HAP-1 (cell line): ENCODE data around the gene CCDC85B.
A peak's percentile ranks its signal among the peaks of the same experiment; 100 is the strongest.

Experiments
- DNase-seq, 2 experiments: peaks; one replicate each; pipeline ENCODE4 v3.0.0-alpha.2; 2016 to 2020; ENCODE audit warnings: low spot score in 2 of 2
- H3K27me3 ChIP-seq: fragments of 250-450 bp; sonication (Bioruptor Pico); 2 replicates; pipeline ENCODE4 v1.5.1; 2020; ENCODE audit warnings: low read depth, mild to moderate bottlenecking, moderate library complexity
- H3K36me3 ChIP-seq: fragments of 250-450 bp; sonication (Bioruptor Pico); replicated peaks from 2 replicates; pipeline ENCODE4 v1.5.1; 2020; ENCODE audit warnings: mild to moderate bottlenecking
- H3K4me1 ChIP-seq: fragments of 250-450 bp; sonication (Bioruptor Pico); 2 replicates; pipeline ENCODE4 v1.5.1; 2020; ENCODE audit warnings: mild to moderate bottlenecking
- H3K4me3 ChIP-seq: fragments of 250-450 bp; sonication (Bioruptor Pico); 2 replicates; pipeline ENCODE4 v1.5.1; 2020; ENCODE audit warnings: mild to moderate bottlenecking, moderate library complexity
- H3K9me3 ChIP-seq: fragments of 250-450 bp; sonication (Bioruptor Pico); 2 replicates; pipeline ENCODE4 v1.5.1; 2020; ENCODE audit warnings: mild to moderate bottlenecking, moderate library complexity
- in situ Hi-C: fragments of 300-500 bp; cut with MboI; formaldehyde crosslinking; loops from 3 replicates; pipeline ENCODE4 v1.14.3; 2020; ENCODE audit warnings: low sequenced_read_pairs, inconsistent platforms, mixed read lengths

The CCDC85B gene

DNA sequence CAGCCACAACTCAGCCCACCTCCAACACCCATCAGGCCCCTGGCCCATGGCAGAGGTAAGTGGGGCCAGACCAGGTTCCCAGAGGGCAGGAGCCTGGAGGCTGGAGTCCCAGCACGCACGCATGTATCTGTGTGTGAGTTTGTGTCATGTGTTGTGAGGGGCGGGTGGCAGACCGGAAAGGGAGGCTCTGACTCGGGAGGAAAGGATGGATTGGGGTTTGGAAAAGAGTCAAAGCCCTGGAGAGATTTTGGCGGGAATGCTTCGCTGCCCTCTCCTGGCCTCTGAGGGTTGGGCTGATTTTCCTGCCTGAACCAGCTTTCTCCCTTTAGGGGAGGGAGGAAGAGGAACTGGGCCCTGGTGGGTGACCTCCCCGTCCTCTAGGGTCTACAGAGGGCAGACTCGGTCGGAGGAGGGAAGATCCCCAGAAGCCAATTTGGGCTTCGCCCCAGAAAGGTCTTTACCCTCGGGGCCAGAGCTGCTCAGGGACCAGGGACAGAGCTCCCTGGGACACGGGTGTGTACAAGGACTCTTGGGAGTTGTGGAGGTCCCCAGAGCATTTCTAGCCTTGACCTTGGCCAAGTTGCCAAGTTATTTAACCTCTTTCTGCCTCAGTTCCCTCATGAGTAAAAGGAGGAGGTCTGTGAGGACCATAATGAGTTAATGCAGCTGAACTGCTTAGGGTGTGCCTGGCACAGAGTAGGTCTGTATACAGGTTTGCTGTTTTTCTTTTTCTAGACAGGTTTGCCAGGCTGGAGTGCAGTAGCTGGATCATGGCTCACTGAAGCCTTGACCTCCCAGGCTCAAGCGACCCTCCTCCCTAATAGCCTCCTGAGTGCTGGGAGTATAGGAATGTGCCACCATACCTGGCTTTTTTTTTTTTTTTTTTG lies 21.5 kb downstream of the CCDC85B start:
- Histone ChIP-seq H3K9me3 (no peaks in the 10 kb centered on the region), H3K27me3 (no peaks in the 10 kb centered on the region), H3K4me1 (peaks cover 7% of the 10 kb centered on the region), H3K4me3 (no peak overlapping the region), H3K36me3 (no peaks in the 10 kb centered on the region)
- peak; percentile 27 to 70 for DNase-seq
- in situ Hi-C loops: no loop called here

DNA sequence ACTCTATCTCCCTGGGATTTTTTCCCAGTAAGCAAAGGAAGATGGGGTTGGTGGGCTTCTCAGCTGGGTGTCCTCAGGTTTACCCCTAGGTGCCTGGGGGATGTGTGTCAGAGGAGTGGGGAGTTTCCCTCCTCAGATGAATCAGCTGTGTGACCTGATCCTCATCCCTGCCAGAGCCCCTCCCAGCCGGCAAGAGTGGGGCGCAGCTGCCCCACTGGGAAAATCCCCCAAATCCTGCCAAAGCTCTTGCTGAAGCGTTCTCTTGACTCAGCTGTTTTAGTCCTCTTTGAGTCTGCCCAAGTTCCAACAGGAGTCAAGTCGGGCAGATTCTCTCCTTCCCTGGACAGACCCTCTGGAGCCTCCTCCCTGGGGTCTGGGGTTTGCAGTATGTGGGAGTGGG lies 22.4 kb downstream of the CCDC85B start:
- no peaks in the 10 kb centered on the region for H3K27me3 ChIP-seq
- no peak overlapping the region for H3K4me3 ChIP-seq
- peaks cover 7% of the 10 kb centered on the region for H3K4me1 ChIP-seq
- no peaks in the 10 kb centered on the region for H3K9me3 ChIP-seq
- in situ Hi-C loops: no loop called here
- no peak for DNase-seq
- peaks cover 3% of the 10 kb centered on the region for H3K36me3 ChIP-seq

DNA sequence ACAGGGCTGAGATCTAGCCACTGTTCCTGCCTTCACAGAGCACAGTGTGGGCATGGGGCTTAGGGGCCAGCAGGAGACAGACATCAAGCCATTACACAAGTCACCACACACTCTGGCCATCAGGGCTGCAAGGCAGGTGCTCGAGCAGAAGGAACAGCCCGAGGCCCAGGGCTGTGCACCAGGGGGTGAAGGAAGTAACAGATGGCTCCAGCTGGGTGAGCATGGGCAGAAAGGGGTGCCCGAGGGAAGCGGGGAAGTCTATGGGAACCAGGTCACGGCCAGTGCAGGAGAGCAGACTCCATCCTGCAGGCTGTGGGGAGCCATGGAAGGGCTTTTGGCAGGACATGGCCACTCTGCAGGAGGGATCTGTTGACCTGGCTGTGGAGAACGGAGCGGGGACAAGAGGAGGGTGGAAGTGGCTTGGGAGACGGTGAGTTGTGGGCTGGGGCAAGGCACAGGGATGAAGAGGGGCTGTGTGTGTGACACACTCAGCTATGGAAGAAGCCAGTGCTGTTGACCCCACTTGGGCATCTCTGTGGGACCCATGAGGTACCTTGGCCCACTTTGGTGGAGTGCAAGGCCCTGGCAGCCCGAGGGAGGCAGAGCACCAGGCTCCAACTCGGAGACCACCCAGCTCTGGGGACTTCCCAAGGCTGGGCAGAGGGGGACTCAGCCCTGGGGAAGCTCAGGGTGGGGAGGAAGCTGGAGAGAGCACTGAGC lies 24.8 kb downstream of the CCDC85B start:
- in situ Hi-C loops: no loop called here
- Histone ChIP-seq H3K36me3 (peaks cover 6% of the 10 kb centered on the region), H3K27me3 (no peaks in the 10 kb centered on the region), H3K4me1 (peaks cover 10% of the 10 kb centered on the region), H3K9me3 (no peaks in the 10 kb centered on the region), H3K4me3 (no peak overlapping the region)
- DNase-seq: no peak

GRCh38 chr11:65915821-65916251 lies 25.4 kb downstream of the CCDC85B start:
- Histone ChIP-seq H3K4me1 (peaks cover 10% of the 10 kb centered on the region), H3K27me3 (no peaks in the 10 kb centered on the region), H3K4me3 (no peak overlapping the region), H3K36me3 (peaks cover 10% of the 10 kb centered on the region), H3K9me3 (no peaks in the 10 kb centered on the region)
- no peak for DNase-seq
- in situ Hi-C loops: no loop called here

DNA sequence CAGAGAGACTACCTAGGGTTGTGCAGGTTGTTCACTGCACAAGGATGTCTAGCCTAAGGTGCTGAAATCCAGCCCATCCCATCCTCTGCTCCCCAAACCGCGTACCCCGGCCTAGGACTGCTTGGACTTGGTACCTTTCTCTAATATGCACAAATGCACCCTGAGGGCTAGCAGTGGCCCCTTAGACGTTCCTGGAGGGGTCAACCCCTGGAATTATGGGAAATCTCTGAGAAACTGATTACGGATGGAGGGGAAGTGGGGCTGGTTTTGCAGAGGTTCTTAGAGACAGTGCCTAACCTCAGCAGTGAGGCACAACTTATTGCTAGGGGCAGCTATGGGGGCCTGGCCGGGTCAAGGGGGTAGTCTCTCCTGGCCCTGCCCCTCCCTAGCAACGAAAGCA lies 25.9 kb downstream of the CCDC85B start:
- Histone ChIP-seq H3K27me3 (no peaks in the 10 kb centered on the region), H3K4me3 (no peak overlapping the region), H3K9me3 (no peaks in the 10 kb centered on the region), H3K4me1 (peaks cover 10% of the 10 kb centered on the region), H3K36me3 (peaks cover 10% of the 10 kb centered on the region)
- DNase-seq: no peak
- in situ Hi-C loops: no loop called here

DNA sequence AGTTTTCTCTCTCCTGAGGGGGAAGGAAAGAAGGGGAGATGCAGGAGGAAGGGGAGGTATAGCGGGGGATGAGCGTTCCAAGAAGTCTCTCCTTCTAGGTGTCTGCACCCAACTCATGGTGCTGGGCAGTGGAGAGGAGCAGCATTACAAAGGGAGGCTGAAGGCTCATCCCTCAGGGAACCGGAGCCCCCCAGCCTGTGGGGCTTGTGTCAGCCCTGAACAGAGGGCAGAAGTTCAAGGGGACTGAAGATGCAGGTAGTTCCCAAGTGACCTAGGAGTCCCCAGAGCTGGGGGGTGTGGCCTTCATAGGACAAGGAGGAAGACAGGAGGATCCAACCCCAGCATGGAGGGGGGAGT lies 26.6 kb downstream of the CCDC85B start:
- no peaks in the 10 kb centered on the region for H3K9me3 ChIP-seq
- no peak for DNase-seq
- no peaks in the 10 kb centered on the region for H3K27me3 ChIP-seq
- in situ Hi-C loops: no loop called here
- H3K4me3 ChIP-seq: no peak overlapping the region
- peaks cover 3% of the 10 kb centered on the region for H3K4me1 ChIP-seq
- H3K36me3 ChIP-seq: peaks cover 10% of the 10 kb centered on the region

GRCh38 chr11:65917434-65918210 lies 27.1 kb downstream of the CCDC85B start:
- DNase-seq: no peak

GRCh38 chr11:65918211-65919140 lies 28.0 kb downstream of the CCDC85B start, which contains the start of gene C11orf68:
C11orf68 (minus strand) TSS chr11:65919062; CDS start chr11:65919031, 31 bp downstream.
- no peak for DNase-seq
- H3K9me3 ChIP-seq: no peaks in the 10 kb centered on the region
- H3K36me3 ChIP-seq: peaks cover 15% of the 10 kb centered on the region
- peak within 1 kb of the TSS; percentile 80 for H3K4me3 ChIP-seq
- H3K27me3 ChIP-seq: no peaks in the 10 kb centered on the region
- peaks cover 3% of the 10 kb centered on the region for H3K4me1 ChIP-seq
- in situ Hi-C loops: no loop called here

More at GRCh38 chr11:65917434-65918210, 27.1 kb downstream of the CCDC85B start:
- Histone ChIP-seq H3K4me3 (peak overlapping the region; percentile 80), H3K36me3 (peaks cover 11% of the 10 kb centered on the region), H3K27me3 (no peaks in the 10 kb centered on the region), H3K4me1 (peaks cover 3% of the 10 kb centered on the region), H3K9me3 (no peaks in the 10 kb centered on the region)
- in situ Hi-C loops: no loop called here

DNA sequence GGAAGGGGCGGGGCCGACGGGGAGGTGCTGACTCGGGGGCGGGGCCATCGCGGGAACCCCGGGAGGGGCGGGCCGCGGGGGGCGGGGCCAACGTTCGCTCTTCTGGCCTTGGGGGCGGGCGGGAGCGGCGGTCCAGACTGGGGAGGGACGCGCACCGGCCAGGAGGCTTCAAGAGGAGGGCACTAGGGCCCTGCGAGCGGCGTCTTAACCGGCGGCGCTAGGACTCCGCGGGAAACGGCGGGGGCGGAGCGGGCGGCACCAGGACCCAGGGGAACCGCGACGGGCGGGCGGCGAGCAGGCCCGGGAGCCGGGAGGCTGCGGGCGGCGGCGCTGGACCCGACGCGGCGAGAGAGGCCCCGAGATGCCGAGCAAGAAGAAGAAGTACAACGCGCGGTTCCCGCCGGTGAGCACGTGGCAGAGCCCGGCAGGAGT lies 28.7 kb downstream of the CCDC85B start, which contains the start of gene DRAP1:
TSS of gene DRAP1 (plus strand) at position 286 of the 432 bp plus-strand sequence. CDS start at position 362, 76 bp downstream.
- Histone ChIP-seq H3K36me3 (peaks cover 15% of the 10 kb centered on the region), H3K27me3 (no peaks in the 10 kb centered on the region), H3K4me3 (peak within 1 kb of the TSS; percentile 80), H3K9me3 (no peaks in the 10 kb centered on the region), H3K4me1 (peaks cover 3% of the 10 kb centered on the region)
- in situ Hi-C loops: no loop called here
- DNase-seq: peak; percentile 97 to 99

DNA sequence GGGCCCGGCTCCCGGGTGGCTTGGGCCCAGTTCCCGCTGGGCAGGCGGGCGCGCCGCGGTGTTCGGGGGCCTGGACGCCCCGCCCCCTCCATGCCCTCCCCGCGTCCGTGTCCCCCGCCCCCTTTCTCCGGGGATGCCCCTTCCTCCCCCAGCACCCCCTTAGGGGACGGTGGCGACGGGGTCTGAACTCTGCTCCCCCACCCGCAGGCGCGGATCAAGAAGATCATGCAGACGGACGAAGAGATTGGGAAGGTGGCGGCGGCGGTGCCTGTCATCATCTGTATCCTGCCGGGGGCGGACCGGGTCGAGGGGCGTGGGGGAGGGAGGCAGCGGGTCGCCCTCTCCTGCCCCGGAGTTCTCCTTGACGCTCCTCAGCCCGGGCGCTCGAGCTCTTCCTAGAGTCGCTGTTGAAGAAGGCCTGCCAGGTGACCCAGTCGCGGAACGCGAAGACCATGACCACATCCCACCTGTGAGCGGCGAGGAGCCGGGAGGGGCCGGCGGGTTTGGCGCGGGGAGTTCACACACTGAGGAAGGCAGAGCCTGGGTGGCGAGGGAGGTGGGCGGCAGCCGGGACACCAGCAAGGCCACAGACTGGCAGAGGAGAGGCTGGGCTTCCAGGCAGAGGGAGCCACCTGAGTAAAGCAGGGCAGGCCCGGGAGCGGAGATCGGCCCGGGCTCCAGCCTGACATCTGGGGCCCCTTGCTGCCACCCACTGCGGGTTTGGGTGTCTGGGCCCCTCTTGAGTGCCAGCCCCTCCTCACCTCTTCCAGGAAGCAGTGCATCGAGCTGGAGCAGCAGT lies 29.3 kb downstream of the CCDC85B start:
- H3K27me3 ChIP-seq: no peaks in the 10 kb centered on the region
- in situ Hi-C loops: no loop called here
- H3K4me1 ChIP-seq: peaks cover 3% of the 10 kb centered on the region
- no peaks in the 10 kb centered on the region for H3K9me3 ChIP-seq
- peak in 1 of 2 experiments; percentile 62 for DNase-seq
- H3K4me3 ChIP-seq: peak overlapping the region; percentile 64
- peaks cover 15% of the 10 kb centered on the region for H3K36me3 ChIP-seq

DNA sequence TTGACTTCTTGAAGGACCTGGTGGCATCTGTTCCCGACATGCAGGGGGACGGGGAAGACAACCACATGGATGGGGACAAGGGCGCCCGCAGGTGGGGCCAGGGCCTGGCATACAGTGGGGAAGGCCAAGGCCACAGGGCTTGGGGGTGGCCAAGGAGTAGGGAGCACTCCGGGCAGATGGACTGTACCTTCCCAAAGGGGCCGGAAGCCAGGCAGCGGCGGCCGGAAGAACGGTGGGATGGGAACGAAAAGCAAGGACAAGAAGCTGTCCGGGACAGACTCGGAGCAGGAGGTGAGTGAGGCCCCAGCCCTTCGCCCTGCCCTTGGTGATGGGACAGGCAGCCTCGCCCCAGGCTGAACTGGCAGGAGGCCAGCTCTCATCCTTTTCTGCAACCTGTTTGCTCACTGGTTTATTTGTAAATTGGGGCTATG lies 29.9 kb downstream of the CCDC85B start:
- in situ Hi-C loops: no loop called here
- Histone ChIP-seq H3K9me3 (no peaks in the 10 kb centered on the region), H3K36me3 (peaks cover 15% of the 10 kb centered on the region), H3K4me1 (peaks cover 3% of the 10 kb centered on the region), H3K27me3 (no peaks in the 10 kb centered on the region), H3K4me3 (peak overlapping the region; percentile 64)
- DNase-seq: no peak

DNA sequence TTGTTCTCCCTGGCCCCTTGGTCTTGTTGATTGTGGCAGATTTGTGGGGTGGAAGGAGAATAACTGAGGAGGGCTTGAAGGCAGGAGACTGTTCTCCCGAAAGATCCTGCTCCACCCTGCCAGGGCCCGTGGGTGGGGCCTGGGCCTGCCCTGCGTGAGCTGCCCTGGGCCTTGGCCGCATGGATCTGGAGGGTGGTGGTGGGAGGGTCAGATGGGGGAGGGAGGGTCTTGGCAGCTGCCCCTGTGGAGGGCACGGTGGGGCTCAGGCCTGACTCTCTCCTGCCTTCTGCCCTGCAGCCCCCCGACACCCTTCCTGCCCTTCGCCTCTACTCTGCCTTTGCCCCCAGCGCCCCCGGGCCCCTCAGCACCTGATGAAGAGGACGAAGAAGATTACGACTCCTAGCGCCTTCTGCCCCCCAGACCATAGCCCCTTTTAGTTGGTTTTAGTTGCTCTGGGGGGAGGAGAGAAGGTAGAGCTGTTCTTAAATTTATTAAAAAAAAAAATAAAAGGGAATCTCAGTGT lies 30.6 kb downstream of the CCDC85B start:
- H3K4me1 ChIP-seq: peaks cover 3% of the 10 kb centered on the region
- DNase-seq: no peak
- H3K27me3 ChIP-seq: no peaks in the 10 kb centered on the region
- in situ Hi-C loops: no loop called here
- peaks cover 15% of the 10 kb centered on the region for H3K36me3 ChIP-seq
- no peak overlapping the region for H3K4me3 ChIP-seq
- no peaks in the 10 kb centered on the region for H3K9me3 ChIP-seq
